Heart right ventricle (tissue), 16 donors: ENCODE results near the gene AGBL1. TPM values are rescaled to one million over a fixed set of nuclear protein-coding genes. Genes with fewer than 3 reads are reported as not detected.

Experiments used
- ATAC-seq, 8 donors: fragments of 200-7000 bp; cut with Tn5 transposase; one replicate each; pipeline ENCODE4 v1.9.1; 2020; ENCODE audit warnings: mild to moderate bottlenecking in 8 of 8, moderate library complexity in 8 of 8, moderate number of reproducible peaks in 1 of 8
- DNase-seq, 2 donors: peaks; one replicate each; pipeline ENCODE4 v3.0.0-alpha.2; 2020
- H3K27ac ChIP-seq, 10 donors: fragments of 200-600 bp; sonication (generic) in 2 of 10; one replicate each; pipeline versions ENCODE4 v1.5.0 to v1.8.0; 2020 to 2022; ENCODE audit warnings: mild to moderate bottlenecking in 3 of 10
- H3K27me3 ChIP-seq, 7 donors: fragments of 200-600 bp; one replicate each; pipeline ENCODE4 v1.8.0; 2021 to 2022; ENCODE audit warnings: mild to moderate bottlenecking in 2 of 7
- H3K36me3 ChIP-seq, 9 donors: fragments of 200-600 bp; sonication (generic) in 1 of 9; one replicate each; pipeline versions ENCODE4 v1.5.0 to v1.8.0; 2020 to 2022; ENCODE audit warnings: mild to moderate bottlenecking in 2 of 9
- H3K4me1 ChIP-seq, 9 donors: fragments of 200-600 bp; sonication (generic) in 1 of 9; one replicate each; pipeline versions ENCODE4 v1.5.0 to v1.8.0; 2020 to 2022; ENCODE audit warnings: mild to moderate bottlenecking in 4 of 9
- H3K4me3 ChIP-seq, 10 donors: fragments of 200-600 bp; sonication (generic) in 2 of 10; one replicate each; pipeline versions ENCODE4 v1.5.0 to v1.8.0; 2020 to 2022; ENCODE audit warnings: mild to moderate bottlenecking in 7 of 10, moderate library complexity in 2 of 10
- H3K9me3 ChIP-seq, 11 donors: fragments of 200-600 bp in 10 of 11; sonication (generic) in 2 of 11; one replicate each; pipeline versions ENCODE4 v1.5.0 to v1.8.0; 2013 to 2022; ENCODE audit warnings: mild to moderate bottlenecking in 2 of 11, control low read depth in 1 of 11, moderate library complexity in 1 of 11
- WGBS, 2 donors: extraction: QIAGEN DNeasy Blood & Tissue Kit; methylation state at CpG; one replicate each; pipeline ENCODE4 v1.1.7; 2013; ENCODE audit warnings: inconsistent platforms in 1 of 2; 5-methylcytosine and 5-hydroxymethylcytosine counted together
- intact Hi-C, 10 donors: fragments of 100-400 bp; cut with DNase I; formaldehyde crosslinking; loops; one replicate each; pipeline versions ENCODE4 v1.11.1 to v1.14.2; 2022
- polyA plus RNA-seq, 2 donors: library from polyadenylated mRNA; stranded (reverse); fragments of 200-250 nt; gene quantifications; one replicate each; pipeline ENCODE4 v1.2.3, GENCODE V29; 2013
- total RNA-seq, 10 donors: library from RNA; stranded (reverse); fragmentation: NEBNext Ultra II Directional in 3 of 10; extraction: Animal tissue kit (Norgen Biotek cat#: 25700) in 3 of 10; gene quantifications; one replicate each; pipeline versions ENCODE4 v1.2.1 to v1.2.4, GENCODE V29; 2021 to 2023
- TF ChIP-seq, protein P1 (sequence below), 9 donors: fragments of 200-600 bp; sonication (generic) in 2 of 9; IDR thresholded peaks; one replicate each; pipeline versions ENCODE4 v1.5.0 to v1.8.0; 2021 to 2022; ENCODE audit warnings: antibody characterized with exemption in 9 of 9, mild to moderate bottlenecking in 5 of 9, moderate library complexity in 1 of 9
- donor health status: Arrhythmogenic right ventricular cardiomyopathy.
- donor health status: ischemic (EF 13 %, LVEDD 7.1; RV severe dilation, severe dysfunction).
- donor health status: healthy with polysubstance abuse.
- donor health status: DM: no; HTN: yes; CAD: no.
- donor health status: DM: no; HTN: no; CAD: no.
- donor health status: ischemic (EF 25% LVEDD 6.9; RV normal size, moderate dysfunction).
- donor health status: ischemic (EF 25% LVEDD 5.7; RV mildly dilated, moderate dysfunction).
- donor health status: healthy.
- donor health status: DM: yes; HTN: yes; CAD: no.
- donor health status: Ischemic cardiomyopathy.
- donor health status: ischemic (EF 35%, LVEDD 5.7; RV mildly dilated, moderate dysfunction).
- donor health status: nonischemic (EF 11% LVEDD 7.7; RV severe dilation, severe dysfunction).
- donor health status: DM: yes; HTN: yes; CAD: no.
- donor health status: PGD.
- donor health status: ischemic (EF 29% LVEDD 5.4; RV normal size, mild dysfunction).
- donor health status: nonischemic (EF 23%, LVEDD 6.1; RV moderate dilation, normal function).

Gene AGBL1
- total and polyA plus RNA-seq, 12 donors, result 0.02 to 0.13 (median 0.09) TPM; not detected in 7

DNA sequence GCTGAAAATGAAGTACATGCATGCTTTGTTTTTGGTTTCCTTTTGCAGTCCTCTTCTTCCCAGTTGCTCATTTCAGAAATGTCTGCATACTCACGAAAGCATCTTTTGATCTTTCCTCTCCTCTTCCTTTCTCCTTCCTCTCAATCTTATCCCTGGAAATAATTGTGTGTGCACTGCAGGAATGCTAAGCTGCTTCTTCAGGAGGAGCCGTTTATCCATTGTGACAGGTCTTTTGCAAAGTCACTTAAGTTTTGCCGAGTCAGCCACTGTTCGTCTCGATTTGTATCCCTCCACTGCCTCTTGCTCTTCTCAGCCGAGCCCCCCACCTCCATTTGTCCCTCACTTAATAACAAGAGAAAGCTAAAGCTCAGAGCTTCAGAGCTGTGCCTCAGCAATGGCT, 597.6 kb downstream of the AGBL1 start:
- Histone ChIP-seq H3K27ac (no peak overlapping the region), H3K36me3 (no peaks in the 10 kb centered on the region), H3K27me3 (no peaks in the 10 kb centered on the region), H3K9me3 (no peaks in the 10 kb centered on the region), H3K4me1 (no peaks in the 10 kb centered on the region), H3K4me3 (no peak overlapping the region)
- no peak for DNase-seq
- WGBS, 2 donors, result 38 to 42% methylated on average over 6 of the region's 6 CpGs
- intact Hi-C loops, result no loop called here
- TF ChIP-seq, protein P1, sequence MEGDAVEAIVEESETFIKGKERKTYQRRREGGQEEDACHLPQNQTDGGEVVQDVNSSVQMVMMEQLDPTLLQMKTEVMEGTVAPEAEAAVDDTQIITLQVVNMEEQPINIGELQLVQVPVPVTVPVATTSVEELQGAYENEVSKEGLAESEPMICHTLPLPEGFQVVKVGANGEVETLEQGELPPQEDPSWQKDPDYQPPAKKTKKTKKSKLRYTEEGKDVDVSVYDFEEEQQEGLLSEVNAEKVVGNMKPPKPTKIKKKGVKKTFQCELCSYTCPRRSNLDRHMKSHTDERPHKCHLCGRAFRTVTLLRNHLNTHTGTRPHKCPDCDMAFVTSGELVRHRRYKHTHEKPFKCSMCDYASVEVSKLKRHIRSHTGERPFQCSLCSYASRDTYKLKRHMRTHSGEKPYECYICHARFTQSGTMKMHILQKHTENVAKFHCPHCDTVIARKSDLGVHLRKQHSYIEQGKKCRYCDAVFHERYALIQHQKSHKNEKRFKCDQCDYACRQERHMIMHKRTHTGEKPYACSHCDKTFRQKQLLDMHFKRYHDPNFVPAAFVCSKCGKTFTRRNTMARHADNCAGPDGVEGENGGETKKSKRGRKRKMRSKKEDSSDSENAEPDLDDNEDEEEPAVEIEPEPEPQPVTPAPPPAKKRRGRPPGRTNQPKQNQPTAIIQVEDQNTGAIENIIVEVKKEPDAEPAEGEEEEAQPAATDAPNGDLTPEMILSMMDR (IDR thresholded peaks at IDR 0.05), result no peak
- ATAC-seq, result no peak

DNA sequence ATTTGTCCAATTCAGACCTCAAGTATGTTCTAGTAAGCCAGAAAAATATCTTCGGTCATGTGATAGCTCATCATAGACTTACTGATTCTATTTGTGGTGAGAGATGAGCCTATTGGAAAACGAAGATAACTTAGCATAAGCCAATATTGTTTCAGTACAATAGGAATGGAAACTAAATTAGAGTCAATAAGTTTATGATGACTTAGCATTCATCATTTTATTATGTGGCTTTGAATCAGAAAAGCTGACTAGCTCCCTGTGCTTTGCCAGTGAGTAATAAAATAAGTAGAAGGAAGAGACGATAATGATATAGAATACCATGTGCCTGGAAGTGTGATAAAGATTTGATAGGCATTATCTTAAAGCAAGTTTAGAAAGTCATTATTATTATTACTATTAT, 605.6 kb downstream of the AGBL1 start:
- DNase-seq, result no peak
- peaks cover 0 to 5% (median 0%) of the 10 kb centered on the region in 11 donors for H3K9me3 ChIP-seq
- no peak for ATAC-seq
- H3K27me3 ChIP-seq, result no peaks in the 10 kb centered on the region
- WGBS, 2 donors, result 81 to 83% methylated on average over 3 of the region's 3 CpGs
- TF ChIP-seq, protein P1 (IDR thresholded peaks at IDR 0.05), result no peak
- intact Hi-C loops, result no loop called here
- no peaks in the 10 kb centered on the region for H3K4me1 ChIP-seq
- no peaks in the 10 kb centered on the region for H3K36me3 ChIP-seq
- no peak overlapping the region for H3K27ac ChIP-seq
- no peak overlapping the region for H3K4me3 ChIP-seq

DNA sequence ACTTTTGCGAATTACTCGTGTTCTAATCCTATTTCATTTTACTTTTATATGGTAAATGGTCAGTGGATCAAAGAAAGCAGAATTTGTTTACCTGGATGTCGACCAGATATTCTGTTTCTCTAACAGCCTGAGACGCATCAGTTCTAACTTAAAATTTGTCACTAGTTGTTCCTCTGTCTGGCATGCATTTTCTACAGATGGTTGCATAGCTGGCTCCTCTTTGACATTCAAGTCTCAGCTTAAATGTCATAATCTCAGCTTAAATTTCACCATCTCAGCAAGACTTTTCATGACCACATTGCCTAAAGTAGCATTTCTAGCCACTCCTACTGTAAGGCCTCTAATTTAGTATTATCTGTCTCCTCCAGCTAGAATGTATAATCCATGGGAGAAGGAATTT, 609.3 kb downstream of the AGBL1 start:
- H3K4me3 ChIP-seq, result no peak overlapping the region
- H3K36me3 ChIP-seq, result no peaks in the 10 kb centered on the region
- no peaks in the 10 kb centered on the region for H3K4me1 ChIP-seq
- no peaks in the 10 kb centered on the region for H3K27me3 ChIP-seq
- no peak overlapping the region for H3K27ac ChIP-seq
- peaks cover 0 to 5% (median 0%) of the 10 kb centered on the region in 11 donors for H3K9me3 ChIP-seq
- TF ChIP-seq, protein P1 (IDR thresholded peaks at IDR 0.05), result no peak
- WGBS, 2 donors, result 76 to 78% methylated on average over 4 of the region's 4 CpGs
- no peak for ATAC-seq
- no peak for DNase-seq
- intact Hi-C loops, result no loop called here

DNA sequence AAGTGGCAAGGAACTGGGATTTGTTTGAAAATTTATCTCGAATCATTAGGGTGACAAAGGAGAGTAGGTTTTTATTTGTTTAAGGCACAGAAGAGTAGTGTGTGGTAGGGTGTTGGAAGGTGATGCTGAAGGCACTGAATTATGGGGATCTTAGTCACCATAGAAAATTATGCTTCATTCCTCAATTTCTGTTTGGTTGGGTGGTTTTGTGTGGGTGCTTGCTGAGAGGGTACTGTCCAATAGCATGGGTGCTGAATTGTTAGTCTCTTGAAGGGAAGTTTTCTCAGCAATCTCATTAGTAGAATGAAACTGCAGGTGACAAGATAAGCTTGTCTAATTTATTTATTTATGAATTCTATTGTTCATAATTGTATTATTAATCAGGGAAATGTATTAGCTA, 610.9 kb downstream of the AGBL1 start:
- intact Hi-C loops, result loop anchor here in 1 of 10 donors (10.0 kb wide), 1 partner anchor 94 kb away; no protein-coding TSS in a partner anchor
- H3K9me3 ChIP-seq, result peaks cover 0 to 5% (median 0%) of the 10 kb centered on the region in 11 donors
- no peak for DNase-seq
- TF ChIP-seq, protein P1 (IDR thresholded peaks at IDR 0.05), result no peak
- no peaks in the 10 kb centered on the region for H3K27me3 ChIP-seq
- no peak overlapping the region for H3K4me3 ChIP-seq
- H3K4me1 ChIP-seq, result no peaks in the 10 kb centered on the region
- no peak for ATAC-seq
- 78 to 84% methylated on average over 1 of the region's 1 CpG for WGBS, 2 donors
- no peak overlapping the region for H3K27ac ChIP-seq
- H3K36me3 ChIP-seq, result no peaks in the 10 kb centered on the region
